Osteocyte (in vitro differentiated cells): ENCODE measurements around the gene APOBEC3A. TPM values are rescaled to one million over a fixed set of nuclear protein-coding genes. Genes with fewer than 3 reads are reported as not detected.

Experiments used
- DNase-seq: peaks from one replicate; pipeline ENCODE4 v3.0.0; 2021; ENCODE audit warnings: mixed read lengths; ENCODE audit not compliant: unreplicated experiment; ENCODE audit errors: extremely low spot score
- H3K27ac Mint-ChIP-seq: one replicate; pipeline ENCODE4 v1.8.0; 2021; ENCODE audit warnings: mild to moderate bottlenecking, mixed read lengths; ENCODE audit not compliant: unreplicated experiment
- H3K27me3 Mint-ChIP-seq: one replicate; pipeline ENCODE4 v1.8.0; 2021; ENCODE audit warnings: mixed read lengths; ENCODE audit not compliant: unreplicated experiment
- H3K36me3 Mint-ChIP-seq: one replicate; pipeline ENCODE4 v1.8.0; 2021; ENCODE audit warnings: mixed read lengths; ENCODE audit not compliant: unreplicated experiment
- H3K4me1 Mint-ChIP-seq: one replicate; pipeline ENCODE4 v1.8.0; 2021; ENCODE audit warnings: mixed read lengths; ENCODE audit not compliant: unreplicated experiment
- H3K4me3 Mint-ChIP-seq: one replicate; pipeline ENCODE4 v1.8.0; 2021; ENCODE audit warnings: mild to moderate bottlenecking, moderate library complexity, mixed read lengths; ENCODE audit not compliant: unreplicated experiment
- H3K9me3 Mint-ChIP-seq: one replicate; pipeline ENCODE4 v1.8.0; 2021; ENCODE audit warnings: mixed read lengths; ENCODE audit not compliant: unreplicated experiment
- total RNA-seq: library from RNA; stranded (reverse); gene quantifications from 2 replicates; pipeline ENCODE4 v1.2.1, GENCODE V29; 2021
- TF ChIP-seq, protein P1 (sequence below): fragments of 200-600 bp; sonication (generic); IDR thresholded peaks from 2 replicates; pipeline ENCODE4 v1.5.0; 2021; ENCODE audit warnings: antibody characterized with exemption, mild to moderate bottlenecking, moderate library complexity

The APOBEC3A gene
- total RNA-seq, 1 donor from 2014 or later, result not detected

DNA sequence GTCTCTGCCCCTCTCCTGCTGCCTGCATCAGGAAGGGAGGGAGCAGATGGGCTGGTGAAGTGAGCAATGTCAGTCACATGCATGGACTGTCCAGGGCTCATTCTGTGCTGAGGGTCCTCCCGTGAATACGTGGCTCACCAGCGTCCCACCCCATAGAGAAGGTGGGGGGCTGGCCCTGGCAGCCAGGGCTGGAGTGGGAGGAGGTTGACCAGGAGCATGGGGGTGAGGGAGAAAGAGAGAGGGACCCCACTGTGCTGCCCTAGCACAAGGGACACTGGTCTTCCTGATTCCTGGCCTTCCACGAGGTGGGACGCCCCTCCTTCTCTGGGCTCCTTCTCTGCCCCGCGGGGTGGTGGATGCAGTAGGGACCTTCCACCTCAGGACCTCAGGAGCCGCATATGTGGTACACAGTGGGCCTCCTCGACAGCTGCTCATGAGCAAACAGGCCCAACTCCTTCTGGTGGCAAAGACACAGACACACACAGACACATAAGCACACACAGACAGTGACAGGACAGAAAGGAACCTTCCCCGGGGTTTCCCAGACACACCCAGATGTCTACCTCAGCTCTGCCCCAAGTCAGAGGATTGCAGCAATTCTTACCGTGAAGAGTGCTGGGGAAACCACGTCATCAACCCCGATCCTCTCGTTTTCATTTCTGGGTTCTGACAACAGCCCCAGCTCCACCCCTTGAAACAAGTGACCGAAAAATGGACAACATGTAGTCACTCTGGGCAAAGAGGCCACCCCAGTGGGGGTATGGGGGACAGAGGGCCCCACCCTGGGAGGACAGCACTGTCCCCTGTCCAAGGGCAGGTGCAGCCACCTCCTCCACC lies 3.6 kb upstream of the APOBEC3A start:
- no peak for DNase-seq
- no peak overlapping the region for H3K4me3 Mint-ChIP-seq
- TF ChIP-seq, protein P1, sequence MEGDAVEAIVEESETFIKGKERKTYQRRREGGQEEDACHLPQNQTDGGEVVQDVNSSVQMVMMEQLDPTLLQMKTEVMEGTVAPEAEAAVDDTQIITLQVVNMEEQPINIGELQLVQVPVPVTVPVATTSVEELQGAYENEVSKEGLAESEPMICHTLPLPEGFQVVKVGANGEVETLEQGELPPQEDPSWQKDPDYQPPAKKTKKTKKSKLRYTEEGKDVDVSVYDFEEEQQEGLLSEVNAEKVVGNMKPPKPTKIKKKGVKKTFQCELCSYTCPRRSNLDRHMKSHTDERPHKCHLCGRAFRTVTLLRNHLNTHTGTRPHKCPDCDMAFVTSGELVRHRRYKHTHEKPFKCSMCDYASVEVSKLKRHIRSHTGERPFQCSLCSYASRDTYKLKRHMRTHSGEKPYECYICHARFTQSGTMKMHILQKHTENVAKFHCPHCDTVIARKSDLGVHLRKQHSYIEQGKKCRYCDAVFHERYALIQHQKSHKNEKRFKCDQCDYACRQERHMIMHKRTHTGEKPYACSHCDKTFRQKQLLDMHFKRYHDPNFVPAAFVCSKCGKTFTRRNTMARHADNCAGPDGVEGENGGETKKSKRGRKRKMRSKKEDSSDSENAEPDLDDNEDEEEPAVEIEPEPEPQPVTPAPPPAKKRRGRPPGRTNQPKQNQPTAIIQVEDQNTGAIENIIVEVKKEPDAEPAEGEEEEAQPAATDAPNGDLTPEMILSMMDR, result no peak
- H3K27ac Mint-ChIP-seq, result no peak overlapping the region
- H3K4me1 Mint-ChIP-seq, result no peaks in the 10 kb centered on the region
- peaks cover 59% of the 10 kb centered on the region for H3K27me3 Mint-ChIP-seq
- no peaks in the 10 kb centered on the region for H3K36me3 Mint-ChIP-seq
- H3K9me3 Mint-ChIP-seq, result no peaks in the 10 kb centered on the region

DNA sequence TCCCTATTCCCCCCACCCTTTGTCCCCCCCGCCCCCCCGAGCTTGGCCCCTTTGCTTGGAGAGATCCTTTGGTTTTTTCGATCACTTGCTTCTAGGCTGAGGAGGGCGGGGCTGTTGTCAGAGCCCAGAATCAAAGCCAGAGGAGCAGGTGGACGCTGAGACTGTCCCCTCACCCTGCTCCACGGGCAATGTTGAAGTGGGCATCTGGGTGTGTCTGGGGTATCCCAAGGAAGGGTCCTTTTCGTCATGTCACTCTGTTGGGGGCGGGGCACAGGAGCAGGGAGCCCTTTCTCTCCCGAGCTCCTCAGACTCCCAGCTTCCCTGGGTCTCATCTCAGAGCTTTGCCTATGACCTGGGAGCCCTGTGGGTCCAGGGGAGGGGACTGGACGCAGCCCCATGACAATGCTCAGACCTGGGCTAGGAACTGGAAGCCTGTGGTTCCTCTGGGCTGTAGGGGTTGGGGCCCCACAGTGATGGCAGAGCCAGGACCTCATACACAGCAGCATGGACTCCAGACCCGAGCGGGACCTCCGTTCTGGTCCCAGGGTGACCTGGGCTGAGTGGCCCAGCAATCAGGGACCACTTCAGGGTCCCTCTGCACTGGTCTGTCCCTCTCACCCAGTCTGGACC lies 2.9 kb upstream of the APOBEC3A start:
- peaks cover 58% of the 10 kb centered on the region for H3K27me3 Mint-ChIP-seq
- no peaks in the 10 kb centered on the region for H3K36me3 Mint-ChIP-seq
- H3K4me3 Mint-ChIP-seq, result no peak overlapping the region
- no peak overlapping the region for H3K27ac Mint-ChIP-seq
- no peaks in the 10 kb centered on the region for H3K4me1 Mint-ChIP-seq
- DNase-seq, result no peak
- H3K9me3 Mint-ChIP-seq, result no peaks in the 10 kb centered on the region
- TF ChIP-seq, protein P1, result no peak

DNA sequence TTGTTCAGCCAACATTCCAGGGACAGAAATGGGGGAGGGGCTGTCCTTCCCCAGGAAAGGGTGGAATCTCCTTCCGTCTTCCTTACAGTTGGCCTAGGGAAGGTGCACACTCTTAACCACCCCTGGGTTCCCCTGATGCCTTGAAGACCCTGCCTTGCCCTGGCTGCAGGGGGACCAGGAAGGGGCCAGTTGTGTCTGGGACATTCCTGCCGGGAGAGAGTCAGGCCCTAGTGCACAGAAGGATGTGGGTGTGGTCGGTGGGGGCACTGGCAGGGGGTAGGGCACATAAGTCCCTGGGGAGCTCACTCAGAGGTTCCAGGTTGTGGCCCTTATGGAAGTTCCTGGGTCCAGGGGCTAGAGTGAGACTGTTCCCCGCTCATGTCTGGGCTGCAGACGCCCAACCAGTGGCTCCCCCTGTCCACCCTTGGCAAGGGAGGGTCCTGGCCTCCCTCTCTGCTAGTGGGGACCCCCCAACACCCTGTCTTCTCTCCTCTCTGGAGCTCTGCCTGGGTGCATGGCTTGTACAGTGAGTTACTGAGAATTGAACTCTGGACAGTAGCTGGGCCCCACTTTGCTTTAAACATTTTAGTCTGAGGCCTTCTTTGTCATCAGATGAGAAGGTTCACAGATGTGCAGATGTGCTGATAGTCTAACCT lies 2.0 kb upstream of the APOBEC3A start:
- TF ChIP-seq, protein P1, result no peak
- DNase-seq, result no peak
- no peaks in the 10 kb centered on the region for H3K4me1 Mint-ChIP-seq
- H3K27ac Mint-ChIP-seq, result no peak overlapping the region
- peaks cover 49% of the 10 kb centered on the region for H3K27me3 Mint-ChIP-seq
- H3K9me3 Mint-ChIP-seq, result no peaks in the 10 kb centered on the region
- no peaks in the 10 kb centered on the region for H3K36me3 Mint-ChIP-seq
- H3K4me3 Mint-ChIP-seq, result no peak overlapping the region

DNA sequence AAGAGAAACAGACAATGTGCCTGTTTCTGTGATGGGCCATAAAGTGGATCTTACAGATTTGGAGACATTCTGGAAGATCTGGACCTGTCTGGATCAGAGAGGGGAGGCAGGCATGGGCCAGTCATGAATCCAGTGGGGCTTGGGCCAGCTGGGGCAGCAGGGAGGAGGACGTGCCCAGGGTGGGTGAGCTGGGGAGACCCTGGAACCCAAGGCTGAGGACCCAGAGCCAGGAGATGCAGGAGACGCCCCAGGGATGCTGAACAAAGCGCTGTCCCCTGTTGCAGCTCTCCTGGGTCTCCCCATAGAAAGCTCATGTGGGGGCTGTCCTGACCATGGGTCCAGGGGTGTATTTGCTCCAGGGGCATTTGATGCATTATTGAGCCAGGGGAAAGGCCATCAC lies 1.5 kb upstream of the APOBEC3A start:
- Mint-ChIP-seq H3K4me3 (no peak overlapping the region), H3K36me3 (no peaks in the 10 kb centered on the region), H3K4me1 (no peaks in the 10 kb centered on the region), H3K27ac (no peak overlapping the region), H3K27me3 (peaks cover 44% of the 10 kb centered on the region), H3K9me3 (no peaks in the 10 kb centered on the region)
- DNase-seq, result no peak
- TF ChIP-seq, protein P1, result no peak

DNA sequence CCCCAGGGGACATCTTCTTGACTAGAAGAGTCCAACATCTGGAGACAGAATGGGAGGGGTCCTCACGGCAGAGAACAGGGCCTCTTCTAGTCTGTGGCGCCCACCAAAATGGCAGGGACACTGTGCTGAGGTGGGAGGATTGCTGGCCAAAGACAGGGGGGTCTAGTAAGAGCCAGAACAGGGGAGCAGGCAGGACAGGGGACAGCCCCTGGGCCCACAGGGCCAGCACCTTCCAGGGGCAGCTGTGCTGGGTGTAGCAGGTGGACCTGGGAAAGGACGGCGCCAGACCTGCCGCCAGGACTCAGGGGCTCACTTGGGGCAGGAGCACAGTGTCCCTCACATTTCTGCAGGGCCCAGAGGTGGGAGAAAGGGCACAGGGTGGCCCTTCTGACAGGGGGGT lies 858 bp upstream of the APOBEC3A start:
- Mint-ChIP-seq H3K9me3 (no peaks in the 10 kb centered on the region), H3K4me3 (no peak overlapping the region), H3K36me3 (no peaks in the 10 kb centered on the region), H3K4me1 (no peaks in the 10 kb centered on the region), H3K27ac (no peak overlapping the region), H3K27me3 (peaks cover 38% of the 10 kb centered on the region)
- TF ChIP-seq, protein P1, result no peak
- DNase-seq, result no peak
